ENCODE results near the gene CC2D1B. TPM values are rescaled to one million over a fixed set of nuclear protein-coding genes. Genes with fewer than 3 reads are reported as not detected.

CC2D1B gene
- polyA plus RNA-seq, 1 donor from 2014 or later, result 20.1 TPM

DNA sequence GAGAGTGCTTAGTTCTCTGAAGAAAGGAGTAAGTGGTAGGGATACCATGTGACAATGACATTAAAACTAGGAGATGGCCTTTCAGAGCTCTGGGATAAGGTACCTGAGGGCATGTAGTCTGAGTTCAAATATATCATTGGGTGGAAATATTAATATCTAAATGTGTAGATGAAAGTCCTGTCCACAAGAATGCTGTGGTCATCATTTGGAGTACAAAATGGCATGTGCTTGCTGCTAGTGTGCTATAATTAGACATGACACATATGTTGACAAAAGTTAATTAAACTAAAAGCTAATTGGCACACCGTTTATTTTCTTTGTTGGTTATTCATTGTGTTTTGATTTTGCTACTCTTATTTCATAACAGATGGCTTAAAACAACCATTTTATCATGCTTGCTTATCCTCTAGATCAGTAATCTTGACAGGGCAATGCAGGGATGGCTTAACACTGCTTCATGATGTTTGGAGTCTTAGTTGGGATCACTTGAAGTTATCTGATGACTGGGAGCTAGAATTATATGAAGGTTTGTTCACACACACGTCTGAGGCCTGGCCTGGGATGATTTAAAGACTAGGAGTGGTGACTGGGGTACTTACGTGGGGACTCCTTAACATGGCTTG lies 31.0 kb downstream of the CC2D1B start:
- H3K36me3 ChIP-seq (ENCODE audit: insufficient read depth, low read length), result no peaks in the 10 kb centered on the region
- H3K9me2 ChIP-seq (ENCODE audit: insufficient read depth, low read length), result no peaks in the 10 kb centered on the region
- TF ChIP-seq, protein P1, sequence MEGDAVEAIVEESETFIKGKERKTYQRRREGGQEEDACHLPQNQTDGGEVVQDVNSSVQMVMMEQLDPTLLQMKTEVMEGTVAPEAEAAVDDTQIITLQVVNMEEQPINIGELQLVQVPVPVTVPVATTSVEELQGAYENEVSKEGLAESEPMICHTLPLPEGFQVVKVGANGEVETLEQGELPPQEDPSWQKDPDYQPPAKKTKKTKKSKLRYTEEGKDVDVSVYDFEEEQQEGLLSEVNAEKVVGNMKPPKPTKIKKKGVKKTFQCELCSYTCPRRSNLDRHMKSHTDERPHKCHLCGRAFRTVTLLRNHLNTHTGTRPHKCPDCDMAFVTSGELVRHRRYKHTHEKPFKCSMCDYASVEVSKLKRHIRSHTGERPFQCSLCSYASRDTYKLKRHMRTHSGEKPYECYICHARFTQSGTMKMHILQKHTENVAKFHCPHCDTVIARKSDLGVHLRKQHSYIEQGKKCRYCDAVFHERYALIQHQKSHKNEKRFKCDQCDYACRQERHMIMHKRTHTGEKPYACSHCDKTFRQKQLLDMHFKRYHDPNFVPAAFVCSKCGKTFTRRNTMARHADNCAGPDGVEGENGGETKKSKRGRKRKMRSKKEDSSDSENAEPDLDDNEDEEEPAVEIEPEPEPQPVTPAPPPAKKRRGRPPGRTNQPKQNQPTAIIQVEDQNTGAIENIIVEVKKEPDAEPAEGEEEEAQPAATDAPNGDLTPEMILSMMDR (IDR thresholded peaks at IDR 0.05; ENCODE audit: poor library complexity, severe bottlenecking), result no peak
- TF ChIP-seq EZH2 (IDR thresholded peaks at IDR 0.05; ENCODE audit: borderline replicate concordance, insufficient read depth, low read length, poor library complexity, severe bottlenecking) (no peak), SMC3 (conservative IDR thresholded peaks at IDR 0.05; ENCODE audit: poor library complexity) (no peak), MXI1 (conservative IDR thresholded peaks at IDR 0.05; ENCODE audit: poor library complexity, severe bottlenecking) (no peak), EP300 (conservative IDR thresholded peaks at IDR 0.05; ENCODE audit: poor library complexity, severe bottlenecking) (no peak), TAF1 (IDR thresholded peaks at IDR 0.05; ENCODE audit: low read depth) (no peak), RAD21 (conservative IDR thresholded peaks at IDR 0.05) (no peak), POLR2AphosphoS5 (IDR thresholded peaks at IDR 0.05) (no peak)
- TF ChIP-seq, protein P2, sequence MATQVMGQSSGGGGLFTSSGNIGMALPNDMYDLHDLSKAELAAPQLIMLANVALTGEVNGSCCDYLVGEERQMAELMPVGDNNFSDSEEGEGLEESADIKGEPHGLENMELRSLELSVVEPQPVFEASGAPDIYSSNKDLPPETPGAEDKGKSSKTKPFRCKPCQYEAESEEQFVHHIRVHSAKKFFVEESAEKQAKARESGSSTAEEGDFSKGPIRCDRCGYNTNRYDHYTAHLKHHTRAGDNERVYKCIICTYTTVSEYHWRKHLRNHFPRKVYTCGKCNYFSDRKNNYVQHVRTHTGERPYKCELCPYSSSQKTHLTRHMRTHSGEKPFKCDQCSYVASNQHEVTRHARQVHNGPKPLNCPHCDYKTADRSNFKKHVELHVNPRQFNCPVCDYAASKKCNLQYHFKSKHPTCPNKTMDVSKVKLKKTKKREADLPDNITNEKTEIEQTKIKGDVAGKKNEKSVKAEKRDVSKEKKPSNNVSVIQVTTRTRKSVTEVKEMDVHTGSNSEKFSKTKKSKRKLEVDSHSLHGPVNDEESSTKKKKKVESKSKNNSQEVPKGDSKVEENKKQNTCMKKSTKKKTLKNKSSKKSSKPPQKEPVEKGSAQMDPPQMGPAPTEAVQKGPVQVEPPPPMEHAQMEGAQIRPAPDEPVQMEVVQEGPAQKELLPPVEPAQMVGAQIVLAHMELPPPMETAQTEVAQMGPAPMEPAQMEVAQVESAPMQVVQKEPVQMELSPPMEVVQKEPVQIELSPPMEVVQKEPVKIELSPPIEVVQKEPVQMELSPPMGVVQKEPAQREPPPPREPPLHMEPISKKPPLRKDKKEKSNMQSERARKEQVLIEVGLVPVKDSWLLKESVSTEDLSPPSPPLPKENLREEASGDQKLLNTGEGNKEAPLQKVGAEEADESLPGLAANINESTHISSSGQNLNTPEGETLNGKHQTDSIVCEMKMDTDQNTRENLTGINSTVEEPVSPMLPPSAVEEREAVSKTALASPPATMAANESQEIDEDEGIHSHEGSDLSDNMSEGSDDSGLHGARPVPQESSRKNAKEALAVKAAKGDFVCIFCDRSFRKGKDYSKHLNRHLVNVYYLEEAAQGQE (IDR thresholded peaks at IDR 0.05; ENCODE audit: borderline replicate concordance), result no peak
- H3K79me2 ChIP-seq (replicated peaks; ENCODE audit: insufficient read depth, low read length), result no peaks in the 10 kb centered on the region
- H3K27me3 ChIP-seq (ENCODE audit: insufficient read depth, low read depth, low read length), result no peaks in the 10 kb centered on the region
- no peak overlapping the region for H3K9ac ChIP-seq (ENCODE audit: low read length)
- H3K4me3 ChIP-seq (ENCODE audit: low read length), result no peak overlapping the region
- no peak overlapping the region for H2AFZ ChIP-seq (ENCODE audit: low read depth, low read length)
- no peak overlapping the region for H3K4me2 ChIP-seq (ENCODE audit: low read length)
- no peak overlapping the region for H3K27ac ChIP-seq (ENCODE audit: low read length)
- H3F3A ChIP-seq (ENCODE audit: insufficient read depth, low read length, poor library complexity, severe bottlenecking), result no peaks in the 10 kb centered on the region
- H3K9me3 ChIP-seq (ENCODE audit: low read length), result no peaks in the 10 kb centered on the region
- no peaks in the 10 kb centered on the region for H4K20me1 ChIP-seq (ENCODE audit: insufficient read depth)

DNA sequence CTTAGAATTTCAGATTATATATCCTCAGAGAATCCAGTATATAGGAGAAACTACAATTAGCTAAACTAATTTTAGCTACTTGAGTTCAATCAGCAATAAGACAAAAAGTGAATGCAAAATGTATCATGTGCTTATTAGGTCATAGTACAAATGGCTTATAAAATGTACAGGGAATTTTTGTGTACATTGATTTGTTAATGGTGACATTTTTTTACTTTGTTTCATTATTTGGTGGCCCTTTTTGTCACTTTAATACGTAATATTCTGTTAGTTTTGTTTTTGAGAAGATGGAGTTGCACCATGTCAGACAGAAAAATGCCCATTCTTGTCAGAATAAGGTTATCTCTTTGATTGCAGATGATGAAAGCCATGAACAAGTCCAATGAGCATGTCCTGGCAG lies 33.6 kb downstream of the CC2D1B start:
- H3K27ac ChIP-seq (ENCODE audit: low read length), result no peak overlapping the region
- no peaks in the 10 kb centered on the region for H3K36me3 ChIP-seq (ENCODE audit: insufficient read depth, low read length)
- no peaks in the 10 kb centered on the region for H3F3A ChIP-seq (ENCODE audit: insufficient read depth, low read length, poor library complexity, severe bottlenecking)
- no peaks in the 10 kb centered on the region for H3K79me2 ChIP-seq (replicated peaks; ENCODE audit: insufficient read depth, low read length)
- H3K9me2 ChIP-seq (ENCODE audit: insufficient read depth, low read length), result no peaks in the 10 kb centered on the region
- H3K4me3 ChIP-seq (ENCODE audit: low read length), result no peak overlapping the region
- no peak overlapping the region for H2AFZ ChIP-seq (ENCODE audit: low read depth, low read length)
- H3K4me2 ChIP-seq (ENCODE audit: low read length), result no peak overlapping the region
- no peaks in the 10 kb centered on the region for H3K9me3 ChIP-seq (ENCODE audit: low read length)
- no peaks in the 10 kb centered on the region for H3K27me3 ChIP-seq (ENCODE audit: insufficient read depth, low read depth, low read length)
- H3K9ac ChIP-seq (ENCODE audit: low read length), result no peak overlapping the region
- H4K20me1 ChIP-seq (ENCODE audit: insufficient read depth), result no peaks in the 10 kb centered on the region
- TF ChIP-seq SMC3 (conservative IDR thresholded peaks at IDR 0.05; ENCODE audit: poor library complexity), result no peak
- TF ChIP-seq MXI1 (conservative IDR thresholded peaks at IDR 0.05; ENCODE audit: poor library complexity, severe bottlenecking), result no peak
- no peak for TF ChIP-seq POLR2AphosphoS5 (IDR thresholded peaks at IDR 0.05)
- TF ChIP-seq, protein P2 (IDR thresholded peaks at IDR 0.05; ENCODE audit: borderline replicate concordance), result no peak
- TF ChIP-seq, protein P1 (IDR thresholded peaks at IDR 0.05; ENCODE audit: poor library complexity, severe bottlenecking), result no peak
- TF ChIP-seq RAD21 (conservative IDR thresholded peaks at IDR 0.05), result no peak
- no peak for TF ChIP-seq TAF1 (IDR thresholded peaks at IDR 0.05; ENCODE audit: low read depth)
- no peak for TF ChIP-seq EZH2 (IDR thresholded peaks at IDR 0.05; ENCODE audit: borderline replicate concordance, insufficient read depth, low read length, poor library complexity, severe bottlenecking)
- no peak for TF ChIP-seq EP300 (conservative IDR thresholded peaks at IDR 0.05; ENCODE audit: poor library complexity, severe bottlenecking)

Data from neural cell (in vitro differentiated cells).